SK-N-SH (cell line): ENCODE data around the gene MFSD12.

Source experiments
- CHD2 ChIP-seq: fragments of 150-350 bp; IDR thresholded peaks from 2 replicates; pipeline ENCODE4 v1.6.1; 2018; ENCODE audit warnings: low read length; ENCODE audit not compliant: partially characterized antibody
- MAX ChIP-seq: IDR thresholded peaks from 2 replicates; pipeline ENCODE4 v1.4.0; 2012; ENCODE audit warnings: low read depth
- REST ChIP-seq: IDR thresholded peaks from 2 replicates; pipeline ENCODE4 v1.6.1; 2012; ENCODE audit warnings: mild to moderate bottlenecking, low read depth, low read length, moderate library complexity
- RXRA ChIP-seq: IDR thresholded peaks from 2 replicates; pipeline ENCODE4 v1.4.0; 2012; ENCODE audit warnings: low read depth, mild to moderate bottlenecking, borderline replicate concordance
- TAF1 ChIP-seq: IDR thresholded peaks from 2 replicates; pipeline ENCODE4 v1.6.1; 2012; ENCODE audit warnings: low read depth, mild to moderate bottlenecking, low read length, moderate library complexity, borderline replicate concordance

GRCh38 chr19:3601021-3601420, 43.6 kb upstream of the MFSD12 start:
- TF ChIP-seq REST (no peak), RXRA (no peak), TAF1 (no peak), CHD2 (no peak), MAX (no peak)
